Bronchial epithelial cell (primary cell): ENCODE data around the gene CCL5. TPM values are rescaled to one million over a fixed set of nuclear protein-coding genes. Genes with fewer than 3 reads are reported as not detected.

Source experiments
- DNase-seq: peaks from one replicate; pipeline ENCODE4 v3.0.0-alpha.2; 2010; ENCODE audit warnings: low read depth
- FAIRE-seq: peaks from 2 replicates; lab custom pipeline; 2011; peaks lifted over from hg19 to GRCh38; lab: Jason Lieb, UNC
- H3K27me3 ChIP-seq: 2 replicates; pipeline ENCODE4 v1.5.1; 2011; ENCODE audit warnings: low read length; ENCODE audit not compliant: control insufficient read depth, insufficient read depth
- H3K36me3 ChIP-seq: 2 replicates; pipeline ENCODE4 v1.5.1; 2011; ENCODE audit warnings: low read length; ENCODE audit not compliant: control insufficient read depth, insufficient read depth
- H3K4me3 ChIP-seq: 2 replicates; pipeline ENCODE4 v1.5.1; 2011; ENCODE audit warnings: mild to moderate bottlenecking, low read depth, low read length, control low read depth
- CTCF ChIP-seq: IDR thresholded peaks from 2 replicates; pipeline ENCODE4 v1.5.1; 2011; ENCODE audit warnings: mild to moderate bottlenecking, moderate library complexity, low read length, control low read depth, inconsistent platforms; ENCODE audit not compliant: insufficient read depth, severe bottlenecking
- total RNA-seq: library from RNA; depleted of rRNA; stranded (reverse); fragments of >200 nt; gene quantifications from 2 replicates; pipeline ENCODE4 v1.2.1, GENCODE V29; 2014

The CCL5 gene
- total RNA-seq, 1 donor from 2014 or later = not detected

GRCh38 chr17:35856603-35857002, 23.6 kb downstream of the CCL5 start:
- TF ChIP-seq CTCF = no peak
- DNase-seq = no peak
- no peak overlapping the region for H3K4me3 ChIP-seq
- no peaks in the 10 kb centered on the region for H3K27me3 ChIP-seq
- H3K36me3 ChIP-seq = peaks cover 2% of the 10 kb centered on the region
- FAIRE-seq = no peak

GRCh38 chr17:35855965-35856364, 24.2 kb downstream of the CCL5 start:
- DNase-seq = no peak
- no peaks in the 10 kb centered on the region for H3K27me3 ChIP-seq
- H3K36me3 ChIP-seq = peaks cover 2% of the 10 kb centered on the region
- TF ChIP-seq CTCF = no peak
- H3K4me3 ChIP-seq = no peak overlapping the region
- FAIRE-seq = no peak

GRCh38 chr17:35849469-35850348, 30.5 kb downstream of the CCL5 start:
- DNase-seq = peak; percentile 59
- H3K27me3 ChIP-seq = no peaks in the 10 kb centered on the region
- no peak for FAIRE-seq
- TF ChIP-seq CTCF = peak; percentile 65
- peaks cover 14% of the 10 kb centered on the region for H3K36me3 ChIP-seq
- H3K4me3 ChIP-seq = no peak overlapping the region

GRCh38 chr17:35847633-35848373, 32.4 kb downstream of the CCL5 start:
- DNase-seq = no peak

GRCh38 chr17:35847006-35847405, 33.2 kb downstream of the CCL5 start:
- no peak overlapping the region for H3K4me3 ChIP-seq
- no peak for FAIRE-seq
- H3K27me3 ChIP-seq = no peaks in the 10 kb centered on the region
- no peak for DNase-seq
- TF ChIP-seq CTCF = no peak
- peaks cover 25% of the 10 kb centered on the region for H3K36me3 ChIP-seq

More at GRCh38 chr17:35847633-35848373, 32.4 kb downstream of the CCL5 start:
- peaks cover 23% of the 10 kb centered on the region for H3K36me3 ChIP-seq
- no peaks in the 10 kb centered on the region for H3K27me3 ChIP-seq
- no peak for TF ChIP-seq CTCF
- no peak for FAIRE-seq
- H3K4me3 ChIP-seq = no peak overlapping the region
